GM12892 (cell line): ENCODE data around the gene TXK.

ENCODE experiments used
- POLR2A ChIP-seq: IDR thresholded peaks from 2 replicates; pipeline ENCODE4 v1.6.1; 2011; ENCODE audit warnings: low read depth, low read length, control low read depth
- POLR2AphosphoS5 ChIP-seq: IDR thresholded peaks from 2 replicates; pipeline ENCODE4 v1.6.1; 2011; ENCODE audit warnings: low read depth, low read length, control low read depth
- TAF1 ChIP-seq: IDR thresholded peaks from 2 replicates; pipeline ENCODE4 v1.6.1; 2011; ENCODE audit warnings: low read depth, mild to moderate bottlenecking, control low read depth, low read length, borderline replicate concordance

DNA sequence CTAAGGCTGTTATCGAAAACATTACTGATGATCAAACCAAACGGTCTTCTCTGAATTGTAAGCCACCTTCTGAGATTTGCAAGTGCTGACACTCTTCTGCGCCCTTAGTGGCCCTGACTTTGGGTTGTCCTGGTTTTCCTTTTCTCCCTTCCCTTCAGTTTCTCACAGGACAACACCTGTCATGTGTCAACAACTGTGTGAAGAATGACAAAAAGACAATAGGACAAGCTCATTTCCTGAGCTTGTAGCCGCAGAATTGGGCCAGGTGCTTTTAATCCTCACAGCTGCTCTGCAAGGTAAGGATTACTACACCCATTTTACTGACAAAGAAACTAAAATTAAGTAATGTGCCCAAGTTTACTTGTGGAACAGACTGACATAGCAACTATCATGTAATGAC is 44.9 kb upstream of the TXK start:
- no peak for TF ChIP-seq POLR2AphosphoS5
- TF ChIP-seq TAF1, result no peak
- no peak for TF ChIP-seq POLR2A
